HG03460 (cell line): Measurements from ENCODE around the gene TTC9C.
"Not testable (repeated sequence)": the region's sequence is repeated elsewhere in the genome, so short reads cannot be mapped to it uniquely, and the experiment has no call there.

ENCODE experiments used
- ATAC-seq: cut with Tn5 transposase; IDR thresholded peaks from one replicate; pipeline ENCODE4 v1.9.1; 2021; ENCODE audit not compliant: unreplicated experiment

TTC9C gene

GRCh38 chr11:62728171-62728988, at the start of gene TTC9C:
Gene TTC9C, plus strand, starts transcription at chr11:62728486. Its CDS starts 363 bp downstream, at chr11:62728849.
- peak; percentile 19 for ATAC-seq

GRCh38 chr11:62678770-62679696, 49.3 kb upstream of the TTC9C start, which contains the start of gene UBXN1:
Gene UBXN1, minus strand, starts transcription at chr11:62679073. Its CDS starts 150 bp downstream, at chr11:62678923.
- peak; percentile 80 for ATAC-seq

- no peak for ATAC-seq
Measured at GRCh38 chr11:62680825-62681240, 47.5 kb upstream of the TTC9C start.

- no peak for ATAC-seq
Measured at GRCh38 chr11:62682518-62682917, 45.8 kb upstream of the TTC9C start.

GRCh38 chr11:62687508-62688396, 40.5 kb upstream of the TTC9C start:
- ATAC-seq: no peak

GRCh38 chr11:62688491-62688890, 39.8 kb upstream of the TTC9C start:
- no peak for ATAC-seq

- ATAC-seq: no peak
Measured at GRCh38 chr11:62689421-62690183, 38.7 kb upstream of the TTC9C start, which contains the start of gene LRRN4CL. Gene LRRN4CL, minus strand, starts transcription at chr11:62689530. Its CDS starts 1,022 bp downstream, at chr11:62688508.

- ATAC-seq: not testable (repeated sequence)
Measured at GRCh38 chr11:62693624-62694023, 34.7 kb upstream of the TTC9C start.

- no peak for ATAC-seq
Measured at GRCh38 chr11:62694455-62695167, 33.7 kb upstream of the TTC9C start.

- ATAC-seq: no peak
Measured at GRCh38 chr11:62702246-62702645, 26.0 kb upstream of the TTC9C start.

- not testable (repeated sequence) for ATAC-seq
Measured at GRCh38 chr11:62703921-62704320, 24.4 kb upstream of the TTC9C start.

- ATAC-seq: no peak
Measured at GRCh38 chr11:62705413-62705812, 22.9 kb upstream of the TTC9C start.

GRCh38 chr11:62705880-62706849, 22.1 kb upstream of the TTC9C start:
- peak; percentile 50 for ATAC-seq

- no peak for ATAC-seq
Measured at GRCh38 chr11:62706850-62707247, 21.4 kb upstream of the TTC9C start.

- no peak for ATAC-seq
Measured at GRCh38 chr11:62707277-62707861, 20.9 kb upstream of the TTC9C start, which contains the start of the genes BSCL2 and GNG3. Gene BSCL2, minus strand, starts transcription at chr11:62707424. Its CDS starts 229 bp downstream, at chr11:62707195. Gene GNG3, plus strand, starts transcription at chr11:62707676. Its CDS starts 620 bp downstream, at chr11:62708296.

- ATAC-seq: no peak
Measured at GRCh38 chr11:62708392-62708791, 19.9 kb upstream of the TTC9C start.

GRCh38 chr11:62708793-62709192, 19.5 kb upstream of the TTC9C start:
- ATAC-seq: peak; percentile 4
